Measurements from ENCODE around the gene SLCO2B1.

The SLCO2B1 gene, protein sequence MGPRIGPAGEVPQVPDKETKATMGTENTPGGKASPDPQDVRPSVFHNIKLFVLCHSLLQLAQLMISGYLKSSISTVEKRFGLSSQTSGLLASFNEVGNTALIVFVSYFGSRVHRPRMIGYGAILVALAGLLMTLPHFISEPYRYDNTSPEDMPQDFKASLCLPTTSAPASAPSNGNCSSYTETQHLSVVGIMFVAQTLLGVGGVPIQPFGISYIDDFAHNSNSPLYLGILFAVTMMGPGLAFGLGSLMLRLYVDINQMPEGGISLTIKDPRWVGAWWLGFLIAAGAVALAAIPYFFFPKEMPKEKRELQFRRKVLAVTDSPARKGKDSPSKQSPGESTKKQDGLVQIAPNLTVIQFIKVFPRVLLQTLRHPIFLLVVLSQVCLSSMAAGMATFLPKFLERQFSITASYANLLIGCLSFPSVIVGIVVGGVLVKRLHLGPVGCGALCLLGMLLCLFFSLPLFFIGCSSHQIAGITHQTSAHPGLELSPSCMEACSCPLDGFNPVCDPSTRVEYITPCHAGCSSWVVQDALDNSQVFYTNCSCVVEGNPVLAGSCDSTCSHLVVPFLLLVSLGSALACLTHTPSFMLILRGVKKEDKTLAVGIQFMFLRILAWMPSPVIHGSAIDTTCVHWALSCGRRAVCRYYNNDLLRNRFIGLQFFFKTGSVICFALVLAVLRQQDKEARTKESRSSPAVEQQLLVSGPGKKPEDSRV

DNA sequence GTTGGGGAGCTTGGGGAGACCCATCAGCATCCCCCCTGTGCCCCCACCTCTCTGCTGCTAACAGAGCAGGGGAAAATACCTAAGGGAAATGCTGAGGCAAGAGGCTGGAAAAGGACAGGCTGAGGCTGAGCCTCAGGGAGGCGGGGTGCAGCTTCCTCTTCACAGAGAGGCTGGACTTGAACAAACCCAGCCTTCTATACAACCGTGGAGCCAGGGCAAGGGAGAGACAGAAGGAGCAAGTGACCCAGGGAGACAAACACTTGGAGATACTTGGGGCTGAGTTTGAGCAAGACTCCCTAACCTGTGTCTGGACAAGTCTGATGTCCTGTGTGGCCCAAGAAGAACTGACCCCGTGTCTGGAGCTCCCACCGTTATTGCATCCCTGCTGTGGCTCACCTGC lies at the start of gene SLCO2B1:
Gene SLCO2B1, plus strand, starts transcription at position 229 of the 400 bp plus-strand sequence. CDS start 275 bp downstream, outside the sequence.
- no peak for TF ChIP-seq BCL11B (tag by site-specific recombination; IDR thresholded peaks at IDR 0.05; ENCODE audit: low read depth)
- no peak for TF ChIP-seq MZF1 (tag by site-specific recombination; IDR thresholded peaks at IDR 0.05; ENCODE audit: borderline replicate concordance)
- TF ChIP-seq ZNF707 (tag by site-specific recombination; IDR thresholded peaks at IDR 0.05): no peak
- no peak for TF ChIP-seq ZNF391 (tag by site-specific recombination; IDR thresholded peaks at IDR 0.05; ENCODE audit: borderline replicate concordance, low read depth)
- TF ChIP-seq ZNF785 (tag by site-specific recombination; IDR thresholded peaks at IDR 0.05): no peak
- TF ChIP-seq ZNF830 (tag by site-specific recombination; IDR thresholded peaks at IDR 0.05; ENCODE audit: low read depth): no peak
- no peak for TF ChIP-seq ZNF146 (tag by site-specific recombination; IDR thresholded peaks at IDR 0.05)
- no peak for TF ChIP-seq ZFHX2 (tag by site-specific recombination; conservative IDR thresholded peaks at IDR 0.05)
- no peak for TF ChIP-seq ZNF140 (tag by site-specific recombination; IDR thresholded peaks at IDR 0.05)
- TF ChIP-seq ZNF132 (tag by site-specific recombination; IDR thresholded peaks at IDR 0.05; ENCODE audit: borderline replicate concordance): no peak
- TF ChIP-seq ZFP37 (tag by site-specific recombination; IDR thresholded peaks at IDR 0.05): no peak
- no peak for TF ChIP-seq PRDM1 (tag by site-specific recombination; IDR thresholded peaks at IDR 0.05)
- no peak for TF ChIP-seq ZNF341 (tag by site-specific recombination; IDR thresholded peaks at IDR 0.05; ENCODE audit: low read depth)
- TF ChIP-seq, protein P1, sequence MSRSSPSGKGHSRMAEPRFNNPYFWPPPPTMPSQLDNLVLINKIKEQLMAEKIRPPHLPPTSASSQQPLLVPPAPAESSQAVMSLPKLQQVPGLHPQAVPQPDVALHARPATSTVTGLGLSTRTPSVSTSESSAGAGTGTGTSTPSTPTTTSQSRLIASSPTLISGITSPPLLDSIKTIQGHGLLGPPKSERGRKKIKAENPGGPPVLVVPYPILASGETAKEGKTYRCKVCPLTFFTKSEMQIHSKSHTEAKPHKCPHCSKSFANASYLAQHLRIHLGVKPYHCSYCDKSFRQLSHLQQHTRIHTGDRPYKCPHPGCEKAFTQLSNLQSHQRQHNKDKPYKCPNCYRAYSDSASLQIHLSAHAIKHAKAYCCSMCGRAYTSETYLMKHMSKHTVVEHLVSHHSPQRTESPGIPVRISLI (tag by site-specific recombination; IDR thresholded peaks at IDR 0.05): no peak
- no peak for TF ChIP-seq ZNF555 (tag by site-specific recombination; conservative IDR thresholded peaks at IDR 0.05)
- TF ChIP-seq, protein P2, sequence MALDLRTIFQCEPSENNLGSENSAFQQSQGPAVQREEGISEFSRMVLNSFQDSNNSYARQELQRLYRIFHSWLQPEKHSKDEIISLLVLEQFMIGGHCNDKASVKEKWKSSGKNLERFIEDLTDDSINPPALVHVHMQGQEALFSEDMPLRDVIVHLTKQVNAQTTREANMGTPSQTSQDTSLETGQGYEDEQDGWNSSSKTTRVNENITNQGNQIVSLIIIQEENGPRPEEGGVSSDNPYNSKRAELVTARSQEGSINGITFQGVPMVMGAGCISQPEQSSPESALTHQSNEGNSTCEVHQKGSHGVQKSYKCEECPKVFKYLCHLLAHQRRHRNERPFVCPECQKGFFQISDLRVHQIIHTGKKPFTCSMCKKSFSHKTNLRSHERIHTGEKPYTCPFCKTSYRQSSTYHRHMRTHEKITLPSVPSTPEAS (tag by site-specific recombination; IDR thresholded peaks at IDR 0.05): no peak
- TF ChIP-seq ZNF24 (tag by site-specific recombination; IDR thresholded peaks at IDR 0.05): no peak
- TF ChIP-seq ZNF624 (tag by site-specific recombination; IDR thresholded peaks at IDR 0.05): no peak
- no peak for TF ChIP-seq GLIS2 (tag by site-specific recombination; IDR thresholded peaks at IDR 0.05)
- no peaks in the 10 kb centered on the region for H3K36me3 ChIP-seq (ENCODE audit: control insufficient read depth in 2 of 2, insufficient read depth in 1 of 2, low read length in 2 of 2)
- POLR2A ChIA-PET: no interaction called here
- H3K27ac ChIP-seq (ENCODE audit: extremely low read depth, low read depth, low read length): no peak within 1 kb of the TSS
- no peaks in the 10 kb centered on the region for H3K4me1 ChIP-seq (ENCODE audit: control insufficient read depth, insufficient read depth, low read length)
- CTCF ChIA-PET: interaction anchor here (0.6 to 4.0 kb wide), 5 partner anchors 10 to 121 kb away, joined by 3 to 23 read pairs (median 5); no protein-coding TSS in a partner anchor
- no peak within 1 kb of the TSS for H3K4me3 ChIP-seq (ENCODE audit: low read depth, low read length)
- no peaks in the 10 kb centered on the region for H3K9me3 ChIP-seq (ENCODE audit: control insufficient read depth, insufficient read depth, low read depth, low read length)

DNA sequence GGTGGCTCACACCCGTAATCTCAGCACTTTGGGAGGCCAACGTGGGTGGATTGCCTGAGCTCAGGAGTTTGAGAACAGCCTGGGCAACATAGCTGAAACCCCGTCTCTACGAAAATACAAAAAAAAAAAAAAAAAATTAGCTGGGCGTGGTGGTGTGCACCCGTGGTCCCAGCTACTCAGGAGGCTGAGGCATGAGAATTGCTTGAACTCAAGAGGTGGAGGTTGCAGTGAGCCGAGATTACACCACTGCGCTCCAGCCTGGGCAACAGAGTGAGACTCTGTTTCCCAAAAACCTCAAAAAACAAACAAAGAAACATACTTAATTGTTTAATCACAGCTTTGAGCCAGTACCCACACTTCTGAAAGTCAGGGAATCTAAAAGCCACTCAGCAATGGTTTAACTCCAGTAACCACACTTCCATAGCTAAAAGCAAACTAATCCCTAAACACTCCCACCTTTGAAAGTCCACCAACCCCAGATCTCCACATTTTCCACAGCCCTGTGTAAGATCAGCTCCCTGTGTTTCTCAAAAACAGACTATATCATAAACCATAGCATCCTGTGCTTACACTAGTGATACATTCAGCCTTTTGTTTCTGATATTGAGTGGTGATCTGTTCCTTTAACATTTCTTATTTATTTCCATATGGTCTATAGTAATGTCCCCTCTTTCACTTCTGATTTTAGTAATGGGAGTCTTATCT lies 49.3 kb upstream of the SLCO2B1 start:
- no peaks in the 10 kb centered on the region for H3K4me1 ChIP-seq (ENCODE audit: control insufficient read depth, insufficient read depth, low read length)
- no peaks in the 10 kb centered on the region for H3K9me3 ChIP-seq (ENCODE audit: control insufficient read depth, insufficient read depth, low read depth, low read length)
- ChIA-PET POLR2A (no interaction called here), CTCF (interaction anchor here (0.6 kb wide), 1 partner anchor 103 kb away, joined by 3 read pairs; no protein-coding TSS in a partner anchor)
- H3K36me3 ChIP-seq (ENCODE audit: control insufficient read depth in 2 of 2, insufficient read depth in 1 of 2, low read length in 2 of 2): no peaks in the 10 kb centered on the region
- no peak overlapping the region for H3K27ac ChIP-seq (ENCODE audit: extremely low read depth, low read depth, low read length)
- H3K4me3 ChIP-seq (ENCODE audit: low read depth, low read length): no peak overlapping the region
- no peak for TF ChIP-seq ZNF660 (tag by site-specific recombination; IDR thresholded peaks at IDR 0.05)
- no peak for TF ChIP-seq YY2 (tag by site-specific recombination; IDR thresholded peaks at IDR 0.05)
- TF ChIP-seq, protein P3, sequence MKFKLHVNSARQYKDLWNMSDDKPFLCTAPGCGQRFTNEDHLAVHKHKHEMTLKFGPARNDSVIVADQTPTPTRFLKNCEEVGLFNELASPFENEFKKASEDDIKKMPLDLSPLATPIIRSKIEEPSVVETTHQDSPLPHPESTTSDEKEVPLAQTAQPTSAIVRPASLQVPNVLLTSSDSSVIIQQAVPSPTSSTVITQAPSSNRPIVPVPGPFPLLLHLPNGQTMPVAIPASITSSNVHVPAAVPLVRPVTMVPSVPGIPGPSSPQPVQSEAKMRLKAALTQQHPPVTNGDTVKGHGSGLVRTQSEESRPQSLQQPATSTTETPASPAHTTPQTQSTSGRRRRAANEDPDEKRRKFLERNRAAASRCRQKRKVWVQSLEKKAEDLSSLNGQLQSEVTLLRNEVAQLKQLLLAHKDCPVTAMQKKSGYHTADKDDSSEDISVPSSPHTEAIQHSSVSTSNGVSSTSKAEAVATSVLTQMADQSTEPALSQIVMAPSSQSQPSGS (tag by site-specific recombination; IDR thresholded peaks at IDR 0.05; ENCODE audit: low read depth): no peak
- TF ChIP-seq, protein P4, sequence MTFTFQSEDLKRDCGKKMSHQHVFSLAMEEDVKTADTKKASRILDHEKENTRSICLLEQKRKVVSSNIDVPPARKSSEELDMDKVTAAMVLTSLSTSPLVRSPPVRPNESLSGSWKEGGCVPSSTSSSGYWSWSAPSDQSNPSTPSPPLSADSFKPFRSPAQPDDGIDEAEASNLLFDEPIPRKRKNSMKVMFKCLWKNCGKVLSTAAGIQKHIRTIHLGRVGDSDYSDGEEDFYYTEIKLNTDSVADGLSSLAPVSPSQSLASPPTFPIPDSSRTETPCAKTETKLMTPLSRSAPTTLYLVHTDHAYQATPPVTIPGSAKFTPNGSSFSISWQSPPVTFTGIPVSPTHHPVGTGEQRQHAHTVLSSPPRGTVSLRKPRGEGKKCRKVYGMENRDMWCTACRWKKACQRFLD (tag by site-specific recombination; IDR thresholded peaks at IDR 0.05): no peak
- TF ChIP-seq ZNF202 (tag by site-specific recombination; IDR thresholded peaks at IDR 0.05; ENCODE audit: borderline replicate concordance): no peak
- TF ChIP-seq, protein P5, sequence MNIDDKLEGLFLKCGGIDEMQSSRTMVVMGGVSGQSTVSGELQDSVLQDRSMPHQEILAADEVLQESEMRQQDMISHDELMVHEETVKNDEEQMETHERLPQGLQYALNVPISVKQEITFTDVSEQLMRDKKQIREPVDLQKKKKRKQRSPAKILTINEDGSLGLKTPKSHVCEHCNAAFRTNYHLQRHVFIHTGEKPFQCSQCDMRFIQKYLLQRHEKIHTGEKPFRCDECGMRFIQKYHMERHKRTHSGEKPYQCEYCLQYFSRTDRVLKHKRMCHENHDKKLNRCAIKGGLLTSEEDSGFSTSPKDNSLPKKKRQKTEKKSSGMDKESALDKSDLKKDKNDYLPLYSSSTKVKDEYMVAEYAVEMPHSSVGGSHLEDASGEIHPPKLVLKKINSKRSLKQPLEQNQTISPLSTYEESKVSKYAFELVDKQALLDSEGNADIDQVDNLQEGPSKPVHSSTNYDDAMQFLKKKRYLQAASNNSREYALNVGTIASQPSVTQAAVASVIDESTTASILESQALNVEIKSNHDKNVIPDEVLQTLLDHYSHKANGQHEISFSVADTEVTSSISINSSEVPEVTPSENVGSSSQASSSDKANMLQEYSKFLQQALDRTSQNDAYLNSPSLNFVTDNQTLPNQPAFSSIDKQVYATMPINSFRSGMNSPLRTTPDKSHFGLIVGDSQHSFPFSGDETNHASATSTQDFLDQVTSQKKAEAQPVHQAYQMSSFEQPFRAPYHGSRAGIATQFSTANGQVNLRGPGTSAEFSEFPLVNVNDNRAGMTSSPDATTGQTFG (tag by site-specific recombination; IDR thresholded peaks at IDR 0.05; ENCODE audit: borderline replicate concordance): no peak
- no peak for TF ChIP-seq ZNF132 (tag by site-specific recombination; IDR thresholded peaks at IDR 0.05; ENCODE audit: borderline replicate concordance)
- TF ChIP-seq FEZF1 (tag by site-specific recombination; IDR thresholded peaks at IDR 0.05): no peak

All from HEK293 (cell line).